ENCODE data around the gene CYFIP1.

The CYFIP1 gene

GRCh38 chr15:22916606-22917350 is 63.4 kb downstream of the CYFIP1 start:
- DNase-seq = no peak

- DNase-seq = no peak
These were observed 64.2 kb downstream of the CYFIP1 start for GRCh38 chr15:22915866-22916515.

- DNase-seq = no peak
These were observed 66.4 kb downstream of the CYFIP1 start for GRCh38 chr15:22913646-22914380.

DNA sequence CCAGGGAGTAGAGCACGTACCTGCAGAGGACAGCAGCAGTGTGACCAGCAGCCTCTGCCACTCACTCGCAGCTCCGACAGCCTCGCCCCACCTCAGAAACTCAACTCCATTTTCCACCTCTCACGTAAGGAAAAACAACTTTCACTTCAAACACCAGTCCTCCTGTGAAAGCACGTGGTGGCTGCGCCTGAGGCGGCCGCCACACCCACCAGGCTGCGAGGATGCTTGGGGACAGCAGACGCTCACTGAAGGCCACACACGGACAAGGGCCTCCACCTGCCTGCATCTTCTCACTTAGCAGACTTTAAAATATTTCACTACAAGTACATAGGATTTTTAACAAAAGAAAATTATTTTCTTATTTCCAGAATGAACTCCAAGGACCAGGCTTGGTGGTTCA is 67.9 kb downstream of the CYFIP1 start:
- no peak for DNase-seq

DNA sequence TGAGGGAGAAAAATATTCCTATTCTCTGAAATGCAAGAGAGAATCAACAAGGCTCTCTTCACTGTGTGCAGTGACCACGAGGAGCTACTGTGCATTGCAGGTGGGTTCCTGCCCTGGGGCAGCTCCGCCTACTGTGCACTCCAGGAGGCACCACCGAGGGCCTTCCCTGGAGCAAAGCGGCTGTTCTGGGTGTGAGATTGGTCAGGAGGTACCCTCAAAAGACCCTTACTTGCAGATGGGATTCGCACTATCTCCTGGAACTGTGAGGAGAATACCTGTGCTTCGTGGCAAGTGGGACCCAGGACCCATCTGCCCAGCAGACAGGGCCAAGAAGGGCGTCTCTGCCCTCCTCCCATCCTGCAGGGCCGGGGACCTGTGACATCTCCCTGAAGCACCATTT is 68.9 kb downstream of the CYFIP1 start:
- DNase-seq = no peak

- DNase-seq = no peak
These were observed 71.3 kb downstream of the CYFIP1 start for GRCh38 chr15:22908830-22909229.

DNA sequence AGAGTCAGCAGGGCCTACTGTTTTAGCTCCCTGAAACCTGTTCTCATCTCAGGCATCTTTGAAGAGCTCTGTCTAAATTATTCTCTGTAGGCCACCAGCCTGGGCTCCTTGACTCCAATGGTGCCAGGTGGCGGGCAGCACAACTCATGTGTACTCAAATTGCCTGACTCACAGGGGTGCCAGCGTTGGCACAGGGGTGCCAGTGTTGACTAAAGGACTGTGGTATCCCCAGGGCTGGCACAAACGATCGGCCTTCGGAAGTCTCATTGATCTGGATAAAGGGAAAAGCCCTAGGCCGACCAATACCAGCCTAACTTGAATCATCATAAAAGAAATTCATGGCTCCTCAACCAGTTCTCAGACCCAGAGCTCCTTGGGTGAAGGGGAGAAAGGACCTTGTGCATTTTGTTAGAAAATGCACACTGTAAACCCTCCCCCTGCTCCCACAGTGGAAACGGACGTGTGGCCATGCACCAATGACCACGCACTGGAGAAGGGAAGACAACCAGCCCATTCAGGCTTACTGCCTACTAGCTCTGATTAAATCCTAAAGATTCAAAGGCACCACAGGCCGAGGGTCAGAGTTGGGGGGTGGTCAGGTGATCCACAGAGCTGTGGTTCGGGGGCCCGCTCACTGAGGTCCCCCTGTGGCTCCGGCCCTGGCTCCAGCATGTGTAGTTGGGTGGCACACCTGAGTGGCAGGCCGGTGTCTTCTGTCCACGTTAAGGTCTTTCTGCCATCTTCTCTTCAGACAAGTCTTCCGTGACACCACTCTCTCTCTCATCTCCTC is 72.8 kb downstream of the CYFIP1 start:
- DNase-seq = no peak

DNA sequence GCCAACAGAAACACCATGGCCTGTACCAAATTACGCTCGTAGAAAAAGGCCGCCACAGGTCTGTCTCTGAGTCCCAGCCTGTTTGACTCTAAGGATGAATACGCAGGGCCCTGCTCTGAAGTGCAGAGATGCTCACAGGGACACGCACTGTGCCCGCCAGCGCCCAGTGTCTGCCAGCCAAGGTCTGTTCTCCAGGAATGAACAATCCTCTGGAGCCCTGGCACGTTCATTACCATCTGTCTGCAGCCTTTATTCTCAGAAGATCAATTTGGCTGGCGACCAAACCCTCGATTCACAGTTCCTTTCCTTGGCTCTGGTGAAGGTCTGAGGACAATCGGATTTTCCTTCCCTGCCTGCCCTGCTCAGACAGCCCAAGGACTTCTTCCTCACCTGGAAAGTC is 75.4 kb downstream of the CYFIP1 start:
- no peak for DNase-seq

- no peak for DNase-seq
These were observed 76.1 kb downstream of the CYFIP1 start for GRCh38 chr15:22903961-22904534.

GRCh38 chr15:22903427-22903826 is 76.7 kb downstream of the CYFIP1 start:
- DNase-seq = no peak

GRCh38 chr15:22902981-22903380 is 77.2 kb downstream of the CYFIP1 start:
- DNase-seq = no peak

GRCh38 chr15:22902578-22902977 is 77.6 kb downstream of the CYFIP1 start:
- DNase-seq = no peak

- no peak for DNase-seq
These were observed 78.1 kb downstream of the CYFIP1 start for GRCh38 chr15:22902046-22902445.

DNA sequence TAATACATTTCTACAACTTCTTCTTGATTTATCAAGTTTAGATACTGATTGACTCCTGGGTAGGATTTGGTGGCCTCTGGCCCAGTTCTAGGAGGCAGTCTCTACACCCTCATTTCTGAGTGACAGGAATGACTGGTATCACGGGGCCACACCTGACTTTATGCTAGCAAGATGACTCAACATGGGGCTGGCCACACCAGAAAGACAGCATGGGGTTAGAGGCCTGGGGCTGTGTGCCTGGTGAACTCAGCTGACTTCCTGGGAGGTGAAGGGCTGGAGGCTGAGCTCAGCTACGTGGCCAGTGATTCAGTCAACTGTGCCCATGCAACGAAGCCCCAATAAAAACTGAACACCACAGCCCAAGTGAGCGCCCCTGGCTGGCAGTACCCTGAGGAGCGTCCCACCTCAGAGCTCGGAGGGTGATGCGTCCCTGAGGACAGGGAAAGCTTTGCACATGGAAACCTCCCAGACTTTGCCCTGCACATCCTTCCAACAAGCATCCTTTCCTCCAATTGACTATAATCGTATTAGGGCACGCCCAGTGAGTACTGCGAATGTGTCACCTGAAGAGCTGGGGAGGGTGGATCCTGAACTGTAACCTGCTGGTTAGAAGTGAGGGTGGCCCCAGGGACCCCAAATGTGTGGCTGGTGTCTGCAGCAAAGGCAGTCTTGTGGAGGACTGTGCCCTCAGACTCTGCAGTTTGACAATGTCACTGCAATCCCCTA is 84.5 kb downstream of the CYFIP1 start:
- no peak for DNase-seq

DNA sequence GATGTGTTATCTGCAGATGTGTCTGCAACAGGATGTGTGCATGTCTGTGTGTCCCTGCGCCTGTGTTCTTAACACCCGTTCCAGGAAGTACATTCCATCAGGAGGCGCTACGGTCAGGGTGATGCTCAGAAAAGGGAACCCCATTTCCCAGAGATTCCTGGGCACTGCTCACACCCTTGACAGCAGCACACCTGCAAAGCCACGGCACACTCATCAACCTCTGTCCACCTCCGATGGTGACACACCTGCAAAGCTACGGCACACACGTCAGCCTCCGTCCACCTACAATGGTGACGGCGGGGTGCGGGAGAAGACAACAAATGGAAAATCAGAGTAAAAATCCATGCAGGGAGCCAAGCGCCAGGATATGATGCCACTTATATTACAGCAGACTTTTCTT is 86.3 kb downstream of the CYFIP1 start:
- no peak for DNase-seq

DNA sequence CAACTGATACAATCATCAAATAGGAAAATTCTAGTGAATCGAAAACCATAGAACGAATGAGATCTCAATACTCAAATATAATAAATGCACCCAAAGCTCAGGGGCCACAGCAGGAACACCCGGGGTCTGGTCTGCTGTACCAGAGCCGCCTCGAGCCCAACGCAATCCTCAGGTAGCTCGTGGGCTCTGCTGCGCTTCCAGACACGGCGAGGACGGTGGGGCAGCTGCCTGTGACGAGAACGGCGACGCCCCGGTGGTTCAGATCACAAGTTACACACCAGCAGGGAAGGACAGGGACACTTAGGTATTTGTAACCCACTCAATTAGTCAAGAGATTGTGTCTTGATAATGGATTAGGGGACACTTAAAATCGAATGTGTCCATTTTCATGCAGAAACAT is 87.1 kb downstream of the CYFIP1 start:
- DNase-seq = no peak

GRCh38 chr15:22892333-22892732 is 87.8 kb downstream of the CYFIP1 start:
- DNase-seq = no peak

GRCh38 chr15:22891426-22892210 is 88.5 kb downstream of the CYFIP1 start:
- DNase-seq = no peak

DNA sequence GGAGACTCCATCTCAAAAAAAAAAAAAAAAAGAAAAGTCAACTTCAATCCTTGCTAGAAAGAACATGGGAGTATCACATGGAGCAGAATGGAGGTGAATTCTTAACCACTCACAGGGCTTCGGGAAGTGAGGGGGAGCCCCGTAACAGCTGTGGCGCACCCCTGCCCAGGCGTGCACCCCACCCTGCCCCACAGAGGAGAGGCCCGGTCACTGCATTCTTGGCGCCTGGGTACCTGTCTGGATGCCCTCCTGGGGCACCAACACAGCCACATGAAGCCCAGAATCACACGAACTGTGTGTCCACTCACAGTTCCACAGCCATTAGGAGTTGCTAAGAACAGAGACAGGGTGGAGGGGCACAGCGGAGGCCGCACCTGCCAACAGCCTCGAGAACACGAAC is 89.9 kb downstream of the CYFIP1 start:
- no peak for DNase-seq

DNA sequence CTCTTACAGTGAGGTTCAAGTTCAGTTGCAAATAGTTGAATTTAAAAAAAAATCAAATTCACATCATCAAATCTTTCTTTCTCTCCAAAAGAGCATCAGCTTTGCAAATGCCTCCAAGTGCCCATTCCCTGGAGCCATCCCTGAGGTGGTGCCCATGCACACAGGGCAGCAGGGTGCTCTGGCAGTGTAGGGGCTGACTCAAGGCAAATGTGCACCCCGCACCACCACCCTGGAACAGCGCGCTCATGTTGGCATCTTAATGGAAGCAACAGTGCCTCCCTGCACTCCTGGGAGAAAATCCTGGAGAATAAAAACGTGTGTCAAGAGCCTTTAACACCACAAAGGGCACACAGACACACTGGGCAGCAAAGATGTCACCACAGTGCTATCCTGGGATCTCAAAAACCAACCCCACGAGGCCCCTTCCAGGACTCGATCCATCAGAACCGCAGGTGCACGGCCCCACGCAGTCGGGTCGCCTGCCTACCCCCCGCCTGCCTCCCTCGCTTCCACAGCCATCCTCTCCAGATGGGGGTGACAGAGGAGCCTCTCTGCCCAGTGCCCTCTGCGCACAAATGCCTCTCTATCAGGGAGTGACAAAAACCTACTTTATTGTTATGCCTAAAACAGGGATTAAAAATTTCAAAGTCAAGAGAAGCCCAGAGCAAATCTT is 90.9 kb downstream of the CYFIP1 start:
- DNase-seq = no peak
